NCI-H1105 (cell line): ENCODE results near the gene UVSSA.
A peak's percentile ranks its signal among the peaks of the same experiment; 100 is the strongest.

ENCODE experiments used
- DNase-seq: peaks from one replicate; lab custom pipeline; 2025; lab: John Stamatoyannopoulos, UW

The UVSSA gene, protein sequence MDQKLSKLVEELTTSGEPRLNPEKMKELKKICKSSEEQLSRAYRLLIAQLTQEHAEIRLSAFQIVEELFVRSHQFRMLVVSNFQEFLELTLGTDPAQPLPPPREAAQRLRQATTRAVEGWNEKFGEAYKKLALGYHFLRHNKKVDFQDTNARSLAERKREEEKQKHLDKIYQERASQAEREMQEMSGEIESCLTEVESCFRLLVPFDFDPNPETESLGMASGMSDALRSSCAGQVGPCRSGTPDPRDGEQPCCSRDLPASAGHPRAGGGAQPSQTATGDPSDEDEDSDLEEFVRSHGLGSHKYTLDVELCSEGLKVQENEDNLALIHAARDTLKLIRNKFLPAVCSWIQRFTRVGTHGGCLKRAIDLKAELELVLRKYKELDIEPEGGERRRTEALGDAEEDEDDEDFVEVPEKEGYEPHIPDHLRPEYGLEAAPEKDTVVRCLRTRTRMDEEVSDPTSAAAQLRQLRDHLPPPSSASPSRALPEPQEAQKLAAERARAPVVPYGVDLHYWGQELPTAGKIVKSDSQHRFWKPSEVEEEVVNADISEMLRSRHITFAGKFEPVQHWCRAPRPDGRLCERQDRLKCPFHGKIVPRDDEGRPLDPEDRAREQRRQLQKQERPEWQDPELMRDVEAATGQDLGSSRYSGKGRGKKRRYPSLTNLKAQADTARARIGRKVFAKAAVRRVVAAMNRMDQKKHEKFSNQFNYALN

DNA sequence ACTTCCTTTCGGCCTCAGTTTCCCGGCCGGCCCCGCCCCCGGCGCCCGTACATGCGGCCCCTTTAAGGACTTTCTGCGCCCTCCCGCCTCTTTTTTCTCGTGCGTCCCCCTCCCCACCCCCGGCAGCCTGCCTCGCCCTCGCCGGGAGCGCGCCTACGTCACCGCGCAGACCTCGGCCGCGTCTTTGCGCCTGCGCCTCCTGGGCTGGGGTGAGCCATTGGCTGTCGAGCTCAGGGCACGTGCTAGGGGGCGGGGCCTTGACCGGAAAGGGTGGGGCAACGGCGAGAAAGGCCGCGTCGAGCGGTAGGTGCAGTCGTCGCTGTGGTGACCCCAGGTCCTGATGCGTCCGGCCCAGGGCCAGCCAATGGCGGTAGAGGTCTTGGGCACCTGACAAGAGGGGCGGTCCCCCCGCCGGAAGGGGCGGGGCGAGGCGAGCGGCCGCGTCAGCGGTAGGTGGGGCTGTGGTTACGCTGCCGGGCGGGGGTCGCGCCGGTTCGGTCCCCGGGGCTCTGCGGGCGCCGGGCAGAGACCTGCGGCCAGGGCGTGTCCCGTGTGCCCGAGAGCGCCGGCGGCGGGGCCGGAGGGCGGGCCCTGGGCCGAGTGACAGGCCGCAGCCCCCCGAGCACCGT lies at the start of gene UVSSA:
Gene UVSSA (plus strand): TSS at position 428 of the 629 bp plus-strand sequence. CDS start 884 bp downstream, outside the sequence.
- peak; percentile 89 for DNase-seq

DNA sequence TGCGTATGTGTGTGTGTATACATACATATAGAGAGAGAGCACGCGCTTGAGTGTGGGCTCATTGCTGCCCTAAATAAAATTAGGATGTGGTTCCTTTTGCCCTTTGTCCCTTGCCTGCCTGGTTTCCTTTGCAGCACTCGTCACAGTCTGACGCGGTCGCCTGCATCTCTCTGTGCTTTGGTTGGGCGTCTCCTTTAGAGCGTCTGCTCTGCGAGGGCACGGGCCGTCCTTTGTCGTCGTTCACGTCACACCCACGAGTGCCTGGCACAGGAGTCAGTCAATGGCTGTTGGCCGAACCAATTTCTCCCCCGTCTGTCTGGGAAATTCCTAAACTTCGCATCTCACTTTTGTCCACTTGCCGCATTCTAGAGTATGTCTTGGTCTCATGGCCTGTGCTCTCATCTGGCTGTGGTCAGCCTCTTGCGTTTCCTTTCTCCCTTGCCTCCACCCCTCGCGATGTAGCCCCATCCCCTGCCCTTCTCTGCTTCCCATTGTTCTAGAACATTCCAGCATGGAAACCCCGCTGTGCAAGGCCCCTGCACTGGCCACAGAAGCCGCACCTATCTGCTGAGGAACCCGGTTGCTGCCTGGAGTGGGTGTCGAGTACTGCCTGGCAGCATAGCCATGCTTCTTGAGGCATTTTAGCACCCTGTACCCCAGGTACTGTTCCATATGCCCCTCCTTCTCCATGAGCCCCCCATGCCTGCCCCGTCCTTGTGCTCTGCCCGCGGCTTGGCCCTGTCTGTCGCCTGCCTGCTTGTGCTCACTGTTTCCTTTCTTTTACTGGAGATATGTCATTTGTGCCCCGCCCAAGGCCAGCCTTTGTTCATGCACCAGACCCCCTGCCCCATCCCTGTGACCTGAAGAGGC lies 49.3 kb upstream of the UVSSA start:
- no peak for DNase-seq

DNA sequence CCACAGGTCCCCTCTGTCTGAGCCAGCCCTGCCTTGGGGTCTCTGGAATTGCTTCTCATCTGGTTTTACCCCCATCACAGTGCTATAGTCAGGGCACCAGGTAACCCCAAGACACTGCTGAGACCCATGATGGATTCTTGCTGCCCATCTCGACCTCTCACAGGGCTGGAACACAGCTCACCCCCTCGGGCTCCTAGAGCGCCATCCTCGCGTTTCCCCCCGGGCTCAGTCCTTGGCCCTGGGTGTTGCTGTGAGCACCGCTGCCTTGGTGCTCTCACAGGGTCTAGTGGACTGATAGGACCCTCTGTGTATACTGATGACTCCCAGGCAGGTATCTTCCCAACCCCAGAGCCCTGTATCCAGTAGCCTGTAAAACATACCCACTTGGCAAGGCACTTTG lies 48.5 kb upstream of the UVSSA start:
- no peak for DNase-seq

DNA sequence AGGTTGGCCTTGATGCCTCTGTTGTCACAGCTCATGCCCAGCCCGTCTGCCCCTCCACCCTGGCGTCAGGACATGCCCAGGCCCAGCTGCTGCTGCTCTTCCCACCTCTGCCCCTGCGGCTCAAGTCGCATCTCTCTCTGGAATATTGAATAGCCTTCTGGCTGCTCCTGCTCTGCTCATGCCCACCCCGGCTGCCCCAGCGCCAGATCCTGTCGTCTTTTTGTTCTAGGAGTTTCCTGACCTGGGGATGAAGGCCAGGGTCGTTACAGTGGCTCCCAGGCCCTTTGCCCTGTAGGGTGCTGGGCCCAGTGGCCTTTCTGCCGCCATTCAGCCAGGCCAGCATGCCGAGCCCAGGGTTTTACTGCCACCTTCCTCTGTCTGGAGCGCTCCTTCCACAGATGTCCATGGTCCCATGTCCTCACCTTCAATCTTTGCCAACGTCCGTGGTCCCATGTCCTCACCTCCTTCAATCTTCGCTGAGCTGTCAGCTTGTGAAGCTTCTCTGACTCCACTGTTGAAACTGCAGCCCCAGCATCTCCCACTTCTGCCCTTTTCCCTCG lies 47.6 kb upstream of the UVSSA start:
- DNase-seq, result no peak

DNA sequence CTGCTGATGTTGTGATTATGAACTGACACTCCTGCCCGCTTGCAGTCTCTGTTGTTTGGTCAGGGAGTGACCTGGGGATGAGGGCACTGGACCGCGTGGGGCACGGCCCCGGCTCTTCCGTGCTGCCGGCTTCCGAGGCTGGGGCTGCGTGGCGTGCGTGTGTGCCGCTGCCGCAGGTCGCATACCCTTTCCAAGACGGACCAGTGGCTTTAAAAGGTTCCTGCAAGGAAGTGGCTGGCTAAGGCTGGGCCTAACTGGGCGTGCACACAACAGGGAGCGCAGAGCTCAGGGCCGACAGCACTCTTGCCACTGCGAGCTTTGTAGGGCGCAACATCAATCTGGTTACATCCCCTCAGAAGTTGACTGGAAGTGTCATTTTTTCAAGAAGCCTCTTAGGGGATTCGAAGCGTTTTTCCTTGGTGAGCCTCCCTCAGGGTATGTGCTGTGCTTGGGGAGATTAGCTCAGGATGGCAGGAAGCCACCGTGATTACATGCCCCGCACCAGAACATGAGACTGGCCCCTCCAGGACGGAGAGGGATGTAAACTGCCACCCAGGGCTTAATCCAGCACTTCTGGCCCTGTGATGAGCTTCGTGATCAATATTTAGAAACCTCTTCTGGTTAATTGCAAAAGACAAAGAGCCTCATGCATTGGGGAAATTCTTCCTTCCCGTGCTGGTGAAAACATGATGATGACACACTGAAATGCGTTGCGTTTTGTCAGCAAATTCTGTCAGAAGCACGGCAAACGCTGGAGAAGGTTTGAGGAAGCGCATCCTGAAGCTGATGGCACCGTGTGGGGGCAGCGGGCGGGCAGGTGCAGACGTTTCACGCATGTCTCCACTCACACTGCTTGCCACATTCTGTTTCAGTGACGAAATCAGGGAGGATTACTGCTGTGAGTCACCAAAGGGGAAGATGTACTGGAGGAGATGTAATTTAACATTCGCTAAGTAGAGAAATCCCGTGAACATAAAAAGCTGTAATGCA lies 46.2 kb upstream of the UVSSA start:
- no peak for DNase-seq

DNA sequence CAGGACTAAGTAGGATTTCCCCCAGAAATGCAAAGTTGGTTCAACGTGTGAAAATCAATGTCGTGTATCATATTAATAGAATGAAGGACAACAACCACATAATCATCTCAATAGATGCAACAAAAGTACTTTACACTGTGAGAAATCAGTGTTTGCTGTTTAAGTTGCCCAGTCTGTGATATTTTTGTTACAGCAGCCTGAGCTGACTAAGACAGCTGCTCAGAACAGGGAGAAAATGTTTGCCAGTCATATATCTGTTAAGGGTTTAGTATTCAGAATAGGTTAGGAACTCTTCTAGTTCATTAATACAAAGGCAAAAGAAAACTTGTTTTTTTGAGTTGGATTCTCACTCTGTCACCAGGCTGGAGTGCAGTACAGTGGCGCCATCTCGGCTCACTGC lies 44.8 kb upstream of the UVSSA start:
- no peak for DNase-seq

DNA sequence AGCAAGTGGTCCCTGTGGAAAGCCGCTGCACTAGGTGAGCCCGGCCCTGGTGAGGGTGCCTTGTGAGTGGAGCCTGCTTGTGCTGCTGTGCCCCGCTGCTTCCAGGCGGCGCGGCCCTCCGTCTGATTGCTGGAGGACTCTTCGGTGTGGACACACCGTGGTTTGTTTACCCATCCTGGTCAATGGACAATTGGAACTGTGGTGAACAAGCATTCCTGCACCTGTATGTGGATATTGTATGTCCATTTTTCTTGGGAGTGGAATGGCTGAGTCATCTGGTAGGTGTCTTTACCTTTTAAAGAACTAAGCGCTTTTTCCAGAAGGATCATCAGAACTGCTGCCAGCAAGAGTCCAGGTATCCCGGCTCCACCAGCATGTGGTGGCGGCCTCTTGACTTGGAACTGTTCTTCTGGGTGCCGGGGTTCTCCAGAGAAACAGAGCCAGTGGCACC lies 41.7 kb upstream of the UVSSA start:
- DNase-seq, result no peak

DNA sequence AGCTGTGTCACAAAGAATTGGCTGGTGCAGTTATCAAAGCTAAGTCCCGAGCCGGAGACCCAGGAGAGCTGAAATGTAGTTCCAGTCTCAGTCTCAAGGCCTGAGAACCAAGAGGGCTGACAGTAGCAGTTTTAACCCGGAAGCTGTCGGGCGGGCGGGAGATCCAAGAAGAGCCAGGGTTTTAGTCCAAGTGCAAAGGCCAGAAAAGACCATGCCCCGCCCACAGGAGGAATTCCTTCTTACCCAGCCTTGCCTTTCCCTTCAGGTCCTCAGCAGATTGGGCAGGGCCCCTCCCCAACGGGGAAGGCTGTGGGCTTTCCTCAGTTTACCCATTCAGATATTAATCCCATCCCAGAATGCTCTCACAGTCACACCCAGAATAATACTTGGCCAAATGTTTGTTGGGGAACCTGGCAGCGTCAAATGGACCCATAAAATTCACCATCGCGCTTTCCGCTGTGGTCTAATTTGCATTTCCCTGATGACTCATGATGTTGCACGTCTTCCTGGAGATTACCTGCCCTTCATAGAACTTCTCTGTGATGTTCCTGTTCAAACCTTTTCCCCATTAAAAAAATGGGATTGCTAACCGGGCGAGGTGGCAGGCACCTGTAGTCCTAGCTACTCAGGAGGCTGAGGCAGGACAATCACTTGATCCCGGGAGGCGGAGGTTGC lies 41.1 kb upstream of the UVSSA start:
- no peak for DNase-seq

DNA sequence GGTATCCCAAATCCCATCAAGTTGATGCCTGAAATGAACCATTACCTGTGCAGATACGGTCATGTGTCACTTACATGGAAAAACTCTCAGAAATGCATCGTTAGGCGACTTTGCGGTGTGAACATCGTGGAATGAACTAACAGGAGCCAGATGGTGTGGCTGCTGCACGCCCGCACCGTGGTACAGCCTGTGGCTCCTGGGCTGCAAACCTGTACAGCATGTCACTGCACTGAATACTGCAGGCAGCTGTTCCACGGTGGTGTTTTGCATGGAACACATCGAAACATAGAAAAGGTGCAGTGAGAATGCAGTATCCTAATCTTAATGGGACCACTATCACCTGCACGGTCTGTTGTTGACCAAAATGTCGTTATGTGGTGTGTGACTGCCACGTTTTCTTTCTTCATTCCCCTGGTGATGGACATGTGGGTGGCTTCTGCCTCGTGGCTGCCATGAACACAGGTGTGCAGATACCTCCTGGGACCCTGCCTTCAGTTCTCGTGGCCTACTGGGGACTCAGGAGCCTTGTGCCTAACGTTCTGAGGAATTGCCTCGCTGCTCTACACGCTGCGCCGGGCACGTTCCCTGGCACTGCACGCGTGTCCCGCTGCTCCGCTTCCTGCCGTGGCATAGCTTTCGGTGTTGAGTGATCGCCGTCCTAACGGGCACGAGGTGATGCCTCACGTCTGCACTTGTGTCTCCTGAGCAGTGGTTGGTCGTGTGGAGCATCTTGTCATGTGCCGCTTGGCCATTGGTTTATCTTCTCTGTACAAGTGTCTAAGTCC lies 38.9 kb upstream of the UVSSA start:
- no peak for DNase-seq

DNA sequence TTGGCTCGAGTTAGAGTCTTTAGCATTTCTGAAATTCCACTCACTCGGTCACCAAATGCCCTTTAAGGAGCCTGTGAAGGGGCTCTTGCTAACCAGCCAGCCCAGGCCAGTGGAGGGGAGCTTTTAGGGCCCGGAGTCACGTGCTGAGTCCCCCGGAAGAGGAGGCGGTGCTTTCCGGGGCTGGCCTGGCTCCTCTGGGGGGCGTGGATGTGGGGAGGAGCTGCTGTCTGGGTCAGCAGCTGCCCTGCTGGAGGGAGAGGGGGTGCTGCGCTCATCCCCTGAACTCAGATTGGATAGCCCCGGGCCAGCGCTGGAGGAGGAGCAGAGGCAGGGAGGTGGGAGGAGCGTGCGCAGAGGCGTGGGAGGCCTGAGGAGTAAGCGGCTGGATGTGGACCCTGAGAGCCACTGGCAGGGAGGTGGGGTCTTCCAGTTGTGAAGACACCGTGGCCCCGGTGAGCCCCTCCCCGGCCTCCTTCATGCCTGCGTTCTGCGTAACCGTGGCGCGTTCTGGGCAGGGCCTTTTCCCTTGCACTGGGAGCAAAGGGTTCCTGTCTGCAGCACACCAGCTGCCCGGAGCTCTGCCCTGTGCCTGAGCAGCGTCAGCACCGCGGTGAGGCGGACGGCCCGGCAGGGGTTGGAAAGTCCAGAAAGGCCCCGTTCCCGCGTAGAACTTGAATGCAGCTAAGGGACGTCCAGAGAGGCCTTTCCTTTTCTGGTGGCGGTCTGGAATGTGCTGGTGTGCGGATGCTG lies 37.6 kb upstream of the UVSSA start:
- no peak for DNase-seq

DNA sequence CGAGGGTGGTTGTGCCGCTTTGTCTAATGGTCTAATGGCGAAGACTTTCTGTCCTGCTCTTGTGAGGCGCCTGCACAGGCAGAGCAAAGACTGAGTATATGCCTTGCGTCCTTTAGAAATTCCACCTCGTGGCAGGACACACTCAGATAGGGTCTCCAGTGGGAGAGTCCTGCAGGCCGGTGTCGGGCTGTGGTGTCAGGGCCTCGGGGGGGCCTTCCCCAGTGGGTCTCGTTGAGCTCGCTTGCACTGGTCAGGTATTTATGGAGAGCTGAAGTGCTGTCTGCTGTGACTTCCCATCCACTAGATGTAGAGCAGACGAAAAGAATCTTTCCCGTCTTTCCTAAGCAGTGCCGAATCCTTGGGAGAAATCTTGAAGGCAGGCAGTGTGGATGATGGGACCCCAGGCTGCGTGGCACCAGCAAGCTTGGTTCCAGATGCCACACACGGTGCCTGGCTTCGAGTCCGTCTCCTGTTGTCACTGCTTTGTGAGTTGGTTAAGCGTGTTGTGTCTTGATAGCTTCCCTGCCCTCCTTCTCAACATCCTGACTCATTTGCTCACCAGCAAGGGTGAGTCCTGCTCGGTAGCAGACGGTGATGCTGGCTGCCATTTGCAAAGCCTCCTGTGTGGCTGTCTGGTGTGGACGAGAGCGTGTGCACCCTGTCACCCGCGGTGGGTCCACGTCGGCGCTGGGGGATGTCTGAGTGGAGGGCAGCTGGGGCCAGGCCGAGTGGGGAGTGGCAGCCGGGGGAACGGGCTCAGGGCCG lies 36.8 kb upstream of the UVSSA start:
- no peak for DNase-seq

DNA sequence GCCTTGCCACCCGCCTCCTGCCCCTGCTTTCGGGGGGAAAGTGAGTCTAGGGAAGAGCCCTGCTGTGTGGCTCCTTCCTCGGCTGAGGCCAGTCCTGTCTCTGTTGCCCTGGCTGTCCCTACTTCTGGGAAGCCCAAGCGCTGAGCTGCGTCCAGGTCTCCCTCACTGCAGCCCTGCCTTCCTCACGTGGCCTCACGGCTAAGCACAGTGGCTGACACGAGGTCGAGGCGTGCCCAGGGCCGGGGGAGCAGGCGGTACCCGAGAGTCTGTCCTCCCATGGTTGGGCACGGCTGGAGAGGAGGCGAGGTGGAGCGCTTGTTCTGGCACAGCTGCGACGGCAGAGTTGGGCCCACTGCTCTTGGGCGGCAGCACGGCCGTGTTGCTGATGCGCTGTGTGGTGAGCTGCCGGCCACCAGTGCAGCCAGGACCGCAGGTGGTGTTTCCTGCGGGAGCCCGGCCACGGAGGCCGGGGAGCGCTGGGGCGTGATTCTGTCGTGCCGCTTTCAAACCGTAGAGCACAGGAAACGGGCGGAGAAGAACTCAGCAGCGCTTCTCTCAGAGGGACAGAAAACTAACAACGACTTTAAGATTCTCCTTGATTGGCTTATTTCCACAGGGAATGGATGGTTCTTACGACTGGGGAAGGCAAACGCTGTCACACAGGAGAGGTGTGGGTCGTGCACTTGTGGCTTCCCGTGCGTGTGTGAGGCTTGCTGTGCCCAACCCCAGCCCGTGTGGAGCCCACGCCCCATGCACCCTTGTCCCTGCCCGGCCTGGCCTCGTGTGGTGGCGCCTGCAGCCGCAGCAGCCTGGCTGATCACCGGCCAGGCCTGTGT lies 36.0 kb upstream of the UVSSA start:
- no peak for DNase-seq

DNA sequence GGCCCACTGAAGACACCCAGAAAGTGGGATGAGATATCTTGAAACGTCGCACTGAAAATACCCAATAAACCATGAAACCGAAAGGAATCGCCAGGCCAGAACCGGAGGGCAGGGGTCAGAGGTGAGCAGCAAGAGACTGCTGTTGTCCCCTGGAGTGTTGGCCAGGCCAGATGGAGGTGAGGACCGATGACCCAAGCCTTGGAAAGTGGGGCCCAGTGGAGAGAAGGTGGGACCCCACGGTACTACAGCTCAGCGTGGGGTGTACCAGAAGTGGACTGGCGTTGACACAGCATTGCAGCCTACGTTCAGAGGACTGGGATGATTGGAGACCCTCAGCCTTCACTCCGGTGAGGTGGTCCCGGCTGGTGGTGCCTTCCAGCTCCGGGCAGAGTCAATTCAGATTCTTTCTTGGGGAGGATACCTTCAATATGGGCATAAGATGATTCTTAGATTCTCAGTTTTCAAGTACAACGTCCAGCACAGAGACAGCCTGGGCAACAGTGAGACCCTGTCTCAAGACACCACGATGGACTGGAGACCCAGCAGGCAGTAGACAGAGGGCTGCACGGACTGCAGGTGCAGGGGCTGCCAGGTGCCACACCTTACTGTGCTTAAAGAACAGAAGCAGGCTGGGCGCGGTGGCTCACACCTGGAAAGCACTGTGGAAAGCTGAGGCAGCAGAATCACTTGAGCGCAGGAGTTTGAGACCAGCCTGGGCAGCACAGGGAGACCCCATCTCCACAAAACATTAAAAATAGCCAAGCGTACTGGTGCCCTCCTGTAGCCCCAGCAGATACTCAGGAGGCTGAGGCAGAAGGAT lies 34.0 kb upstream of the UVSSA start:
- no peak for DNase-seq

DNA sequence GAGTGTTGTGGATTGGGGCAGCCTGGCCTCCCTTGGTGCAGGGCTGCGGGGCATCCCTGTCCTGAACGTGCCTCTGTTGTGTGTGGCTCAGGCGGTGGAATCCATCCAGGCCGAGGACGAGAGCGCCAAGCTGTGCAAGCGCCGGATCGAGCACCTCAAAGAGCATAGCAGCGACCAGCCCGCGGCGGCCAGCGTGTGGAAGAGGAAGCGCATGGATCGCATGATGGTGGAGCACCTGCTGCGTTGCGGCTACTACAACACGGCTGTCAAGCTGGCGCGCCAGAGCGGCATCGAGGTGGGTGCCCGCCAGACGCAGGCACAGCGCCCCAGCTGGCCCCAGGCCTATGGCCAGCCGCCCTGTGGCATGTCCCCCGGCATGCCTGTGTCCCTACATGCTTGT lies 31.7 kb upstream of the UVSSA start:
- DNase-seq, result no peak

DNA sequence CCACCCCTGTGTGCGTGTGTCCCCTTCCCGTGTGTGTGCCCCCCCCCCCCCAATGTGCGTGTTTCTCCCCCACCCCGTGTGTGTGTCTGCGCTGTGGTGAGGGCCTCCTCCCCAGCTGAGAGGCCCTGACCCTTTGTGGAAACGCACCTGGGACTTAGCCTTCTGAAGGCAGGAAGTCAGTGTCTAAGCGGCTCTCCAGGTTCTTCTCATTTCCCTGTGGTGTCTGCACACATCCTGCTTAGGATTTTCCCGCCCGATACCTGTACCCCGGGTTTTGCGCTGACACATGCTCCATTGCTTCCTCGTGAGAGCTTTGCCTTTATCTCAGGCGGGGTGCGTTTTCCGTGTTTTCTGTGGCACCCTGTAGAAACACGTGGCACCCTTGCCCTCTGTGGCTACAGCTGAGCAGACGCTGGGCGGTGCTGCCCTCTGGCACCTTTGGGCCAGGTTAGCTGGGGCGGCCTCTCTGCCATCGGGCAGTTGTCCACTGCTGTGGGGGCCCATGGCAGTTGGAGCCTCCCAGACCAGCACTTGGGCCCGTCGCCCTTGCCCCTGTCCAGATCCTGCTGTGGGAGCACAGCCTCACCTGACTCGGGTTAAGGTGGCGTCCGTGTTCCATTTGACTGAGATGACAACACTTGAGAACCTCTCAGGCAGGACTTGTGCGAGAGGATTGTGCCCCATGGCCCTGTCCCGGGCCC lies 31.0 kb upstream of the UVSSA start:
- DNase-seq, result no peak
